IPS DF 4.7 (cell line): ENCODE measurements around the gene TENT4B.

Source experiments
- DNase-seq: peaks from one replicate; pipeline ENCODE4 v3.0.0-alpha.2; 2013; ENCODE audit warnings: low spot score; ENCODE audit errors: extremely low read depth

TENT4B gene

DNA sequence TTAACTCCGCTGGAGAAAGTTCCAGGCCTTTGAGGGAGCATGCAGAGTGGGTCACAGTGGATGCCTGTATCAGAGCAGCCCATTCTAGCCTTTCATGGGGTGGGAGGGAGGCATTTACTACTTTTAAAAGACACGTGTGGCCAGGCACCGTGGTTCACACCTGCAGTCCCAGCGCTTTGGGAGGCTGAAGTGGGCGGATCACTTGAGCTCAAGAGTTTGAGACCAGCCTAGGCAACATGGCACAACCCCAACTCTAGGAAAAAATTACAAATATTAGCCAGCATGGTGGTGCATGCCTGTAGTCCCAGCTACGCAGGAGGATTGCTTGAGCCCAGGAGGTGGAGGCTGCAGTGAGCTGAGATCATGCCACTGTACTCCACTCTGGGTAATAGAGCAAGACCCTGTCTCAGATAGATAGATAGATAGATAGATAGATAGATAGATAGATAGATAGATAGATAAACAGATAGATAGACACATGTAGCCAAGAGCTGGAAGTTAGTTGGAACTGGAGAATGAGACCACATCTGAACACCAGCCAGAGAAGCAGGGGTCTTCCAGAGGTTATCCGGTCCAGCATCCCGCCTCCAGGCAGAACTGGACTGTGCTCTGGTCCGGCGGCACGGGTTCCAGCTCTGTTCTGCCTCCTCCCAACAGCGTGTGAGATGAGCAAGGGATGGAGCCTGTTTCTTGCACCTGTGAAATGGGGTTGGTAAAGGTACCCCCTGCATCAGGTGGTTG lies 116.8 kb downstream of the TENT4B start:
- DNase-seq, result no peak

DNA sequence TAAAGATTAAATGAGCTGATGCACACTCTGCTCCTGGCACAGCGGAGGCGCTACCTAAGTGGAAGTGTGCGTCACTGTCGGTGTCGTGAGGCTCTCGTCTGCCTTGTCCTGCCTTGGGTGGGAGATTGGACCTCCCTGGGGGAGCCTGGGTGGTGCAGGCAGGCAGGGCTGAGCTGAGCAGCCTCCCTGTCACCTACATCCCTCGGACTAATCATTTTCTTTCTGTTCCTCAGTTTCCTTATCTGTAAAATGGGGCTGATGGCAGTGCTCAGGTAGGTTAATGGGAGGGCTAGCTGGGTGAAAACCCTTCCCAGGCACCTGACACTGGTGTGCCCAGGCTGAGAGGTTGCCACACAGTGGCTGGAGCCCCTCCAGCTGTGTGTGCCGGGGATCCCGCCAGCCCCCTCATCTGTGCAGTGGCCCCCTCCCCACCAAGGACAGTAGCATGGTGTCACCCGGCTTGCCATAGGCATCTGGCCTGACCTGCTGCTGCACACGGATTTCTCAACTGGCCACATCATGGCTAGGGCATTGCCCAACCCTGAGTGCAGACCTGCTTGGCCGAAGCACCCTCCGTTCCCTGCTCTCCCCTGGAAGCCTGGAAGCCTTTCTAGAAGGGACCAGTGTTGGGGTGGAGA lies 117.5 kb downstream of the TENT4B start:
- DNase-seq, result no peak

DNA sequence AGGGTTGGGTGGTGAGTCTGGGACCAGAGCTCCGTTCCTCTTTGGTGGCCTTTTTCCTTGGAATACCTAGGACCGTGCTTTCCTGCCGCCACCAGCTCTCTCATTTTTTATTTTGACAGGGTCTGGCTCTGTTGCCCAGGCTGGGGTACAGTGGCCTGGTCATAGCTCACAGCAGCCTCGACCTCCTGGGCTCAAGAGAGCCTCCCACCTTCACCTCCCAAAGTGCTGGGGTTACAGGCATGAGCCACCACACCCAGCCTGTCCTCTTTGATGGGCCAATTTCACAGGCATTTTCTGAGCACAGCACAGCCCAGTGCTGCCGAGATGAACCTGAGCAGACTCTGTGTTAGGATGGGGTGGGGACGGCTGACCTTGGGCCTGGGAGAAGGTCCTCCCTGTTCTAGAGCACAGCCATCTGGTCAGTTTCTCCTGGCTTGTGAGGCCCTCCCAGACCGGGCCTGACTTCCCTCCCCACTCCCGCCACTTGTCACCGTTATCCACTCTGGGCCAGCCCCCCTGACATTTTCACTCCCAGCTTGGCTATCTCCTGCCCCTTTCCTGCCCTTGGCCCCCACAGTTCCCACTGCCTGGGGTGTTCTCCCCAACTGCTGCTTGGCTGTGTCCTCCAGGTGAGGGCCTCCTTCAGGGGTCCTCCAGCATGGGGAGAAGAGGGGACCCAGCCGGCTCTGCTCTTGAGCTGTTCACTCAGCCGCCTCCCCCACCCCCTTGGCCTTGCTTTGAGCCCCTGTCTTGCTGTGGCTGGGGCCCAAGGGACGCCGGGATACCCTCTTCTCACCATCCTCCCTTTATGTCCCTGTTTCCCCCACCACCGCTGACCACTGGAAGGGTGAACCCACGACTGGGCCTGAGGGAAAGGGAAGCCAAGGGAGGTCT lies 118.3 kb downstream of the TENT4B start:
- no peak for DNase-seq

DNA sequence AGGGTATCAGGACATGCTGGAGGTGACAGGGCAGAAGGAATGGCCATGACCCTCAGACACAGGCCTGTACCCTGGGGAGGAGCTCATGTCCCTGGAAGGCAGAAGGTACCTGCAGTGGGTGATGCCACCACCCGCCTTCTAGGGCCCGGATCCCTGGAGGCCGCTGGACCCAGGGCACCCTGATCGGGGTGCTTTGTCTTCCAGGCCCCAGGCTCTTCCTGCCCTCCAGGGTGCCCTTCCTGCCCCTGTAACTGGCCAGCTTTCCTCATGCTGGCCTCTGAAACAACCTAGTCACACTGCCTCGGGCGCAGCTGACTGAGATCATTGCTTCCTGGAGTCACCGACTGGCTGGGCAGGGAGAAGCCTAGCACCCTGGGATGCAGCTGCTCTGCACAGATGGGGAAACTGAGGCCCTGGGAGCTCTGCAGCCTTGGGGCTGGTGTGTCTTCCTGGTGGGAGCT lies 119.0 kb downstream of the TENT4B start:
- no peak for DNase-seq

DNA sequence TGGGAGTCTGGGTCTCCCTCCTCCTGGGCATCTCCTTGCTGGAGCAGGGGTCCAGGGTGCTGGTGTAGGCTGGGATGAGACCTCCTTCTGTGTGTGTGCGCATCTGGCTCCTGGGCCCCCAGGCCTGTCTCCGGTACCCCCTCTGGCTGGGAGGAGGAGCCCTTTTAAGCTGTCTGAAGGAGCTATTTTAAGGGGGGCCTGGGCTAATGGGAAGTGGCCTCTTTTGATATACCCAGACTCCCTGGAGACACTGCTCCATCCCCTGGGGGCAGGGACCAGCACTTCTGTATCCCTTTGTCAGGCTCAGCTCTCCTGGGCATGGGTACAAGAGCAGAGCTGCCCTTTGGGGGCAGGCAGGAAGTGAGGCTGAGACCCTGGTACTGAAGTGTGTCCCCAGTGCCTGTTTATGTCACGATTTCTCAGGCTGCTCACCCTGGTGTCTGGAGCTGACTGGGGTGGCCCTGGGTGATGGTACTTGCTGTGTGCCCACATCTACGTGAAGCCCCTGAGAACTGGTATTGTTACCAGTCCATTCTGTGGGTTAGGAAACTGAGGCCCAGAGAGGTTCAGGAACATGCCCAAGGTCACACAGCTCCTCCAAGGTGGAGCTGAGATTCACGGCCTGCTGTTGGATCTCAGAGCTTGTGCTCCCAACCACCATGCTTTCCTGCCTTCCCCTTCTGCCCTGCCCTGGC lies 119.7 kb downstream of the TENT4B start:
- DNase-seq, result no peak

DNA sequence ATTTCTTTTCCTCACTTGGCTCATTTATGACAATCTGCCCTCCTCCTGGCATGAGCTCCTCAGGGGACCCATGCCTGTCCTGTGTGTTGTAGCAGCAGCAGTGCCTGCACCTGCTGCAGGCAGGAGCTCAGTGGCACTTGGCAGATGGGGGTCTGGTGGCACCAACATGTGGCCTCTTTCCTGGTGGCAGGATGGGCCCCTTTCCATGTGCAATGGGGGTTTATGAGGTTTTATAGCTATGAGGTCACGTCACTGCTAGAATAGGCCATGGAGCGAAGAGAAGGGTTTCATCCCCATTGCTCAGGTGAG lies 120.2 kb downstream of the TENT4B start:
- DNase-seq, result no peak

DNA sequence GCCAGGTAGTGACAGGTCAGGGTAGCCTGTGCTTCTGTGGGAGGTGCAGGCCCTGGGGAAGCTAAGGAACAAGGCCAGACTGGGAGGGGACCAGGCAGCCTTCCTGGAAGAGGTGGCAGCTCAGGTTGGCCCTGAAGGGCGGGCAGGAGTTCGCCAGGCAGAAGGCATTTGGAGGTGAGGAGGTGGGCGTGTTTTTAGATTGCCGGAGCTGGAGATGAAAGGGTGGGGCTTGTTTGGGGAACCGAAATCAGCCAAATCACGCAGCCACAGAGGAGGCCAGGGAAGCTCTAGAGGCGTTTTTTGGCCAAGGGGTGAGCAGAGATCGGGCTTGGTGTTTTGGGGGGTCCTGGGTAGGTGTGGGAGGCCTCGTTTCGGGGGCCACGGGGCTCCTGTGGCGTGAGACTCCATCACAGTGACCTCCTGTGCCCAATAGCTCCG lies 120.8 kb downstream of the TENT4B start:
- DNase-seq, result no peak

DNA sequence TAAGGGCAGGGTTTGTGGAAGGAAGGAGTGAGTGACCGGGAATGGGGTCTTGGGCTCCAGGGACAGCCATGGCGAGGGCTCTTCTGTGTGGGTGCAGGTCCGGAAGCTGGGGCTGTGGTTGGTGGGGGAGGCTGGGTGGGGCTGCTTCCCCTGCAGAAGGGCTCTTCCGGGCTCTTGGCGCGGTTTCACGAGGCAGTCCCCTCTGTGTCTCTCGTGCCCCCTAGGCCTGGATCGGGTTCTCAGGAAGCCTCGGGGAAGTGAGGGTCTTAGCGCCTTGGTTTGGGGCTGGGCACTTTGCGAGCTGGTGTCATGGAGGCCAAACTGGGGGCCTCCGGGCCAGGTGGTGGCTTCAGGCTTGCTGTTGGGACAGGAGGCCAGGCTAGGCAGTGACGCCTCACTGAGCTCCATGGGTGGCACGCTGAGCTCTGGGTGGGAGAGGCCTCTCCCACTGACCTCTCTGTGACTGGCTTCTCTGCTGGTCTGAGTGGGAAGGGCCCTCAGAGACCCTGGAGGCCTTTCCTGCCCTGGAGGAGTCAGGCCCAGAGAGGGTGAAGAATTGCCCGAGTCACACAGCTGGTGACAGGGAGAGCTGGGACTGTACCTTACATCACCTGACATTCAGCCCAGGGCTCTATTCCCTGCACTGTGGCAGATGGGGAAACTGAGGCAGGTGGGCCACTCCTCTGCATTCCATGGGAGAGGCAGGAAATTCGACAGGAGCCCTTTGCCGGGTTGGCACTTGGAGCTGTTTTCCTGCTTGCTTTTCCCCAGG lies 121.4 kb downstream of the TENT4B start:
- DNase-seq, result no peak

DNA sequence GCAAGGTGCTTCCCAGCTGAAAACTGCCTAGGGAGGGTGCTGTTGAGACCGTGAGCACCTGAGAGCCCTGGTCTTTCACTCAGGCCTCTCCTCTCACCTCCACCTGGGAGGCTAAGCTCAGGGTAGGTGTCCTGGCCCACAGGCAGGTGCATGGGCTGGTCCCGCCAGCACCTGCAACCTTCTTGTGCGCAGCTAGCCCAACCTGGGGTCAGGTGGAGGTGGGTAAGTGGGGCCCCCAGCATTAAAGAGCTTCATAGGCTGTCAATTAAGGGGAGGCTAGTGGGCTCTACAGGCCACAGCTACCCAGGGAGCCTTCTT lies 122.0 kb downstream of the TENT4B start:
- DNase-seq, result no peak

DNA sequence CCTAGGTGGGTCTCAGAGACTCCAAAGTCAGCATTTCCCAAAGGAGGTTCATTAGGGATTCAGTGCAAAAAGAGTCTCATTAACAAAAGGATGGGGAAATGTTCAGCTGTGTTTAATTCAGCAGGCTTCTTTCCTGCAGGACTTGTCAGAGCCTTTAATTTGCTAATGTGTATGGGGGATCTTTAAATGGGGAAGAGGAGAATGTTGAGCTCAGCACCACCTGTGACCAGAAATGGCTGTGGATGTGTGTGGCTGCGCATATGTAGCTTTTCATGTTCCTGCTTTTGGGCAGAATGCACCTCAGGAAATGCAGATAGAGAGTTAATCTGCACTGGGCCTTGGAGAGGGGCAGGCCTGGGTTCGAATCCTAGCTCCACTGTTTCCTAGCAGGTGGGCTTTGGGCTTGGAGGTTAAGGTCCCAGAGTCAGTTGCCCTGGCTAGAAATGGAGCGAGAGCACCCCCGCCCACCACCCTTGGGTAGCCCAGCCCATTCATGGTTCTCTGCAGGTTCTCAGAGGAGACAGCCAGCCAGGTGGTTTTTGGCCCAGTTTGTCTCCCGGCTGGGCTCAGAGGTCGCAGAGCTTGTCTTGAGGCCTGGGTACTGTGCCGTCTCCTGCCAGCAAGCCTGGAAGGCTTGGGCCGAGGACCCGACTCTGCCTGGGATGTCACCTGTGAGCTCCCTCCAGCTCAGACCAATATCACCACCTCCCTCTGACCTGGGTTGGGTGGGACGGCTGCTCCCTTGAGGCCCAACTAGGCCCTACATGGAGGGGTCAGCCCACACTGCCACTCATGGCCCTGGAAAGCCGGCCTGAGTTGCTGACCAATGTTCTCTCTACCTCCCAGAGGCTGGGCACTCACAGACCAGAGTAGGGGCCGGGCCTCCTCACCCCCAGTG lies 122.6 kb downstream of the TENT4B start:
- no peak for DNase-seq

DNA sequence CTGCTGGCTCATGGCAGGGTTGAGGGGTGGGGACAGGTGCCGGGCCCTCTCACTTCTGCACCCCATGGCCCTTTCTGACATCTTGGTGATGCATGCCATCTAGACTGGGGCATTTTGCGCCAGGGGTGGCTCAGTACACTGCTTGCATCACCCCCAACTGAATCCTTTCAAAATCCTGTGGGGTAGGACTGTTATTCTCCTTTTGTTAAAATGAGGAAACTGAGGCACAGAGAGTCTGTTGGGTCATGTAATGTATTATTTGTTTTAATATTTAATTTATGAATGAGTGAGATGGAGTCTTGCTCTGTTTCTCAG lies 123.2 kb downstream of the TENT4B start:
- no peak for DNase-seq

DNA sequence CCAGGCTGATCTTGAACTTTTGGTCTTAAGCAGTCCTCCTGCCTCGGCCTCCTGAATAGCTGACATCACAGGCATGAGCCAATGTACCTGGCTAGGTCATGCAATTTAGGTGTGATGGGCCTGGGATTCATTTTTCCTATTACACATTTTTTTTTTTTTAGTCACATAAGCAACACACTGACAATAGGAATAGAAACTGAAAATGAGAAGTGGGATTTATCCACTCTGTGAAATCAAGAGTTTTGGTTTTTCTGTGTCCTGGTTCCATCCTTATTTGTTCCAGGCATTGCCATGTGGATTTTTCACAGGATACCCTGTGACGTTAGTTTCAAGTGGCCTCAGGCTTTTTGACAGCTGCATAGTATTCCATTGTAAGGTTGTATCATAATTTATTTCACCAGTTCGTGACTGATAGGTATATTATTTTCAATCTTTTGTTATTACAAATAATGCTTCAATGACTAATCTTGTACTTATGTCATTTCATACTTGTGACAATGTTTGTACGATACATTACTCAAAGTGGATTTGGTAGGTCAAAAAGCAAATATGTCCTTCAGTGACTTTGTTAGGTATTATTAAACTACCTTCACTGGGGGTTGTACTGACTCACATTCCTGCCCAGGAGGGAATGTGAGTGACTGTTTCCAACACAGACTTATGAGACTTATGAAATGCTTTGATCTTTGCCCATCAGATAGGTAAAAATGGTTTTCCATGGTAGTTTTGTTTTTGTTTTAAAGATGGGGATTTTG lies 123.9 kb downstream of the TENT4B start:
- DNase-seq, result no peak

DNA sequence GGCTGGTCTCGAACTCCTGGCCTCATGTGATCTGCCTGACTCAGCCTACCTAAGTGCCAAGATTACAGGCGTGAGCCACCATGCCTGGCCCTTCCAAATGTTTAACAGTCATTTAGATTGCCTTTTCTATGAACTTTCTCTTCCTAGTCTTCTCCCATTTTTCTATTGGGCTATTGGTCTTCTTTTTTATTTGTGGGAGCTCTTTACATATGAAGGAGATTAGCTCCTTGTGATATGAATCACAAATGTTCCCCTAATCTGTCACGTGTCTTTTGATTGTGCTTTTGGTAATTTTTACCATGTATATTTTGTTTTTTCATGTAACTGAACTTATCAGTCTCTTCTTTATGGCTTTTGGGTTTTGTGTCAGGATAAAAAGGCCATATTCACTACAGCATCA lies 125.1 kb downstream of the TENT4B start:
- no peak for DNase-seq

DNA sequence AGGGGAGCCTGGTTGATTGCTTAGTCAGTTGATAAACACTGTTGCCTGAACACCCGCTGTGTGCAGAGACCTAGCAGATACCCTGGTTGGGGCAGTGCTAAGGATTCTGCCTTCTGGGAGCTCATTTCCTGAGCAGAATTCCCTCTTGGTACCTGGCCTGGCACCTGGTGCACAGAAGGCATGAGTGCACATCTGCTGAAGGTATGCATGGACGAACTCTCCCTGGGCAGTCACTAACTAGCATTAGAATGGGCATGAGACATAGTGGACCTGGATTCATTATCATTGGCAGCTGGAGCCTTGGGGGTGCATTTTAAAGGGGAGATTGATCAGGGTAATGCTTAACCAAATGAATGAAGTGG lies 126.4 kb downstream of the TENT4B start:
- DNase-seq, result no peak

DNA sequence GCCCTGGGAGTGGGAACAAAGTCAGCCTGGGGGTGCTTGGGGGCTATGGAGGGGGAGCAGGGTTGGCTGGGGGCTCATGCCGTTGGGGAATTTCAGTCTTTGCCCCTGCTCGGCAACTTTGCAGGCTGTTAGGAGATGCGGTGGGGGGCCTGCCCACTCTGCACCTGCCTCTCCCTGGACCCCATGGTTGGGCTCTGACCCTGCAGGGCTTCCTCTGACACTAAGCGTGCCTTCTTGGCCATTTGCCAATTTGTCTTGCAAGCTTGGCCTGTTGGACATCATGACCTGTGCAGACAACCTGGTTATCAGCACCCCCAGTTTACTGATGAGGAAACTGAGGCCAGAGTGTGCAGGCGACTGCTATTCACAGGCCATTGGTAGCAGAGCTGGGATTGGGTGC lies 127.8 kb downstream of the TENT4B start:
- no peak for DNase-seq
